Kidney (tissue), 14 donors: ENCODE measurements around the gene CASS4. TPM values are rescaled to one million over a fixed set of nuclear protein-coding genes. Genes with fewer than 3 reads are reported as not detected.

Source experiments
- DNase-seq, 5 donors: peaks; one replicate each; pipeline ENCODE4 v3.0.0-alpha.2; 2013 to 2020
- FAIRE-seq: peaks from 2 replicates; lab custom pipeline; 2012; peaks lifted over from hg19 to GRCh38; lab: Jason Lieb, UNC
- H3K27ac ChIP-seq, 2 donors: one replicate each; pipeline ENCODE4 v1.7.0; 2013; ENCODE audit warnings: low read depth in 2 of 2, low read length in 2 of 2, inconsistent platforms in 1 of 2
- H3K27me3 ChIP-seq: one replicate; pipeline ENCODE4 v1.7.1; 2013; ENCODE audit warnings: low read length, inconsistent platforms; ENCODE audit not compliant: control insufficient read depth, insufficient read depth
- H3K36me3 ChIP-seq, 3 donors: one replicate each; pipeline versions ENCODE4 v1.7.0 to v1.7.1; 2013; ENCODE audit warnings: low read length in 3 of 3, control low read depth in 1 of 3, inconsistent platforms in 1 of 3; ENCODE audit not compliant: insufficient read depth in 3 of 3, control insufficient read depth in 2 of 3
- H3K4me1 ChIP-seq, 3 donors: one replicate each; pipeline versions ENCODE4 v1.7.0 to v1.7.1; 2013; ENCODE audit warnings: low read length in 3 of 3, inconsistent platforms in 1 of 3, low read depth in 1 of 3; ENCODE audit not compliant: control insufficient read depth in 2 of 3, insufficient read depth in 2 of 3
- H3K4me3 ChIP-seq, 3 donors: one replicate each; pipeline versions ENCODE4 v1.7.0 to v1.8.1; 2013; ENCODE audit warnings: low read length in 3 of 3, control low read depth in 1 of 3, inconsistent platforms in 1 of 3
- H3K9ac ChIP-seq, 3 donors: one replicate each; pipeline versions ENCODE4 v1.7.0 to v1.7.1; 2013; ENCODE audit warnings: low read length in 3 of 3, control low read depth in 1 of 3, inconsistent platforms in 1 of 3
- H3K9me3 ChIP-seq, 3 donors: one replicate each; pipeline versions ENCODE4 v1.7.0 to v1.7.1; 2013; ENCODE audit warnings: low read length in 3 of 3, control low read depth in 1 of 3, inconsistent platforms in 1 of 3; ENCODE audit not compliant: control insufficient read depth in 2 of 3, insufficient read depth in 1 of 3
- CTCF ChIP-seq: IDR thresholded peaks from 3 replicates; pipeline ENCODE4 v1.5.1; 2012; ENCODE audit warnings: mild to moderate bottlenecking, moderate library complexity, borderline replicate concordance; ENCODE audit not compliant: insufficient read depth; ENCODE audit errors: extremely low read depth
- intact Hi-C: fragments of 100-400 bp; cut with DNase I; formaldehyde crosslinking; loops from one replicate; pipeline ENCODE4 v1.11.1; 2022
- polyA plus RNA-seq: library from polyadenylated mRNA; stranded (reverse); fragments of 350-450 nt; fragmentation: Illumina TruSeq; extraction: RNeasy Lipid Tissue Mini Kit (QIAGEN cat#74804); gene quantifications from one replicate; pipeline ENCODE4 v1.2.3, GENCODE V29; 2014; ENCODE audit warnings: low read depth, low replicate concordance; ENCODE audit not compliant: insufficient read depth
- total RNA-seq: library from RNA; stranded (reverse); fragmentation: NEBNext Ultra II Directional; extraction: Animal tissue kit (Norgen Biotek cat#: 25700); gene quantifications from one replicate; pipeline ENCODE4 v1.2.1, GENCODE V29; 2021
- donor health status: control.
- donor health status: control.
- donor health status: control.
- donor health status: control.
- donor health status: control.
- donor health status: DM: yes; HTN: yes; CAD: no.
- donor health status: Normal renal cell carcinoma (clear cell type).

Gene CASS4
- total and polyA plus RNA-seq, 2 donors from 2014 or later, result 0.22 to 3.0 TPM

- no peak for TF ChIP-seq CTCF
- no peaks in the 10 kb centered on the region for H3K9me3 ChIP-seq
- H3K4me3 ChIP-seq, result no peak overlapping the region
- no peak for FAIRE-seq
- no peak overlapping the region for H3K27ac ChIP-seq
- intact Hi-C loops, result no loop called here
- no peaks in the 10 kb centered on the region for H3K27me3 ChIP-seq
- DNase-seq, result no peak
- no peak overlapping the region for H3K9ac ChIP-seq
- H3K36me3 ChIP-seq, result peaks cover 0 to 9% (median 1%) of the 10 kb centered on the region in 3 donors
- no peaks in the 10 kb centered on the region for H3K4me1 ChIP-seq
These were observed 39.2 kb upstream of the CASS4 start for GRCh38 chr20:56372850-56373249.

- intact Hi-C loops, result no loop called here
- DNase-seq (no peak), FAIRE-seq (no peak)
- no peaks in the 10 kb centered on the region for H3K27me3 ChIP-seq
- H3K9ac ChIP-seq, result no peak overlapping the region
- TF ChIP-seq CTCF, result no peak
- no peaks in the 10 kb centered on the region for H3K9me3 ChIP-seq
- H3K4me1 ChIP-seq, result no peaks in the 10 kb centered on the region
- no peak overlapping the region for H3K27ac ChIP-seq
- peaks cover 0 to 4% (median 0%) of the 10 kb centered on the region in 3 donors for H3K36me3 ChIP-seq
- H3K4me3 ChIP-seq, result no peak overlapping the region
These were observed 38.1 kb upstream of the CASS4 start for GRCh38 chr20:56373942-56374341.

GRCh38 chr20:56376331-56376730, 35.7 kb upstream of the CASS4 start:
- no peaks in the 10 kb centered on the region for H3K9me3 ChIP-seq
- H3K4me1 ChIP-seq, result no peaks in the 10 kb centered on the region
- no peak for TF ChIP-seq CTCF
- H3K4me3 ChIP-seq, result no peak overlapping the region
- peaks cover 0 to 4% (median 0%) of the 10 kb centered on the region in 3 donors for H3K36me3 ChIP-seq
- no peak for DNase-seq
- H3K27me3 ChIP-seq, result no peaks in the 10 kb centered on the region
- intact Hi-C loops, result no loop called here
- no peak overlapping the region for H3K9ac ChIP-seq
- H3K27ac ChIP-seq, result no peak overlapping the region
- no peak for FAIRE-seq

- no peaks in the 10 kb centered on the region for H3K9me3 ChIP-seq
- FAIRE-seq (no peak), DNase-seq (no peak)
- no peak overlapping the region for H3K27ac ChIP-seq
- H3K4me1 ChIP-seq, result no peaks in the 10 kb centered on the region
- TF ChIP-seq CTCF, result no peak
- H3K4me3 ChIP-seq, result no peak overlapping the region
- intact Hi-C loops, result no loop called here
- no peak overlapping the region for H3K9ac ChIP-seq
- peaks cover 0 to 4% (median 0%) of the 10 kb centered on the region in 3 donors for H3K36me3 ChIP-seq
- H3K27me3 ChIP-seq, result no peaks in the 10 kb centered on the region
These were observed 33.7 kb upstream of the CASS4 start for GRCh38 chr20:56378386-56378785.
